Measurements from ENCODE around the gene PIGV.

PIGV gene

DNA sequence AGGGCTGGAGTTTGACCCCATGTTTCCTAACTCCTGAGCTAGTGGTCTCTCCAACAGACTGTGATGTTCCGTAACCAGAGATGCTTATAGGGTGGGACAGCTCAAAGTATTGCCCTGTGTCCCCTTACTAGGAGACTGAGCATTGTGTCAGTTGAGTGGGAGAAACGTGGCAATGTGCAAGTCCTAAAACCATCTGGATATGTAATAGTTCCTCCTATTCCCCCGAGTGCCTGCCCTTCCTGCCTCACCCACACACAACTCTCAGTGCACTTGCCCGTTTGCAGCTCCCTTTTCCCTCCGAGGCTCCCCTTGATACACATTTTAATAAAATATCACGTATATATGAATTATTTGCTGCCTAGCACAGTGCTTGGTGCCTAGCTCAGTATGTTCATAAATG, 3.4 kb downstream of the PIGV start:
- TF ChIP-seq CTCF (IDR thresholded peaks at IDR 0.05; ENCODE audit: low read depth, low read length): no peak
- no peak for TF ChIP-seq POLR2A (IDR thresholded peaks at IDR 0.05; ENCODE audit: extremely low read depth, insufficient read length)
- peak; percentile 31; the same call in 1 of the 2 replicates for TF ChIP-seq MYC (IDR thresholded peaks at IDR 0.05; ENCODE audit: low read depth, low read length)
- TF ChIP-seq, protein P1, sequence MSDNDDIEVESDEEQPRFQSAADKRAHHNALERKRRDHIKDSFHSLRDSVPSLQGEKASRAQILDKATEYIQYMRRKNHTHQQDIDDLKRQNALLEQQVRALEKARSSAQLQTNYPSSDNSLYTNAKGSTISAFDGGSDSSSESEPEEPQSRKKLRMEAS (IDR thresholded peaks at IDR 0.05; ENCODE audit: low read depth, low read length): peak; percentile 55; the same call in 1 of the 2 replicates
- peak; percentile 80 for DNase-seq (ENCODE audit: low read depth)
- peak overlapping the region; percentile 18 for H3K4me3 ChIP-seq (ENCODE audit: low read depth, low read length)

- no peak overlapping the region for H3K4me3 ChIP-seq (ENCODE audit: low read depth, low read length)
- TF ChIP-seq MYC (IDR thresholded peaks at IDR 0.05; ENCODE audit: low read depth, low read length) (no peak), CTCF (IDR thresholded peaks at IDR 0.05; ENCODE audit: low read depth, low read length) (no peak), POLR2A (IDR thresholded peaks at IDR 0.05; ENCODE audit: extremely low read depth, insufficient read length) (no peak)
- TF ChIP-seq, protein P1 (IDR thresholded peaks at IDR 0.05; ENCODE audit: low read depth, low read length): no peak
- DNase-seq (ENCODE audit: low read depth): no peak
These were observed 3.9 kb downstream of the PIGV start for GRCh38 chr1:26791626-26792025.

DNA sequence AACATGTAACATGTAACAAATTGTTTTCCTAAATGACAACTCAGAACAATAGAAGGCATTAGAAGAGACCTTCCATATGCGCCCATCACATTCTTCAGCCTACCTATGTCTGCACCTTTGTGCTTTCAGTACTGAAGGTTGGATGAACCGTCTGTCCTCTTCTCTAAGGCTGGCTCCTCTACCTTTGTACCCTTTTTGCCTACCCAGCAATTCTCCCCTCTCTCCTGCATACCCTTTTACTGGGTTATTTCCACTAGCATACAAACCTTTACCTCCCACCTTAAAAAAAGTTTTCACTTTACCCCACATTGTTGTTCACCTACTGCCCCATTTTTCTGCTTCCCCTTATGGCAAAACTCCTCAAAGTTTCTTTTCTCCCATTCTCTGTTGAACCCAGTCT, 5.2 kb downstream of the PIGV start:
- TF ChIP-seq, protein P1 (IDR thresholded peaks at IDR 0.05; ENCODE audit: low read depth, low read length): no peak
- TF ChIP-seq MYC (IDR thresholded peaks at IDR 0.05; ENCODE audit: low read depth, low read length): no peak
- TF ChIP-seq CTCF (IDR thresholded peaks at IDR 0.05; ENCODE audit: low read depth, low read length): no peak
- TF ChIP-seq POLR2A (IDR thresholded peaks at IDR 0.05; ENCODE audit: extremely low read depth, insufficient read length): no peak
- H3K4me3 ChIP-seq (ENCODE audit: low read depth, low read length): no peak overlapping the region
- no peak for DNase-seq (ENCODE audit: low read depth)

GRCh38 chr1:26794391-26794790, 6.6 kb downstream of the PIGV start:
- H3K4me3 ChIP-seq (ENCODE audit: low read depth, low read length): no peak overlapping the region
- no peak for DNase-seq (ENCODE audit: low read depth)

DNA sequence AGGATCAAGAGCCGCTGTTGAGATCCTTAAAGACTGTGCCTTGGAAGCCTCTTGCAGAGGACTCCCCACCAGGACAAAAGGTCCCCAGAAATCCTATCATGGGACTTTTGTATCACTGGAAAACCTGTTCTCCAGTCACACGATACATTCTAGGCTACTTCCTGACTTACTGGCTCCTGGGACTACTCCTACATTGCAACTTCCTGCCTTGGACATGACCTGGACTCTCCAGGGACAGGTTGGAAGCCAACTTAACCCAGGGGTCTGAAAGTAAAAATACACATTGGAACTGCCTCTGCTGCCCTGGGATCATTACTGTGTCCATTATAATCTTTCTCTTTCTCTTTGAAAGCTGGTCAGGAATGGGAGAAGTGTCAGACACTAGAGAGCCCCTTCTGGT, 9.9 kb downstream of the PIGV start:
- H3K4me3 ChIP-seq (ENCODE audit: low read depth, low read length): no peak overlapping the region
- DNase-seq (ENCODE audit: low read depth): peak; percentile 50
- TF ChIP-seq POLR2A (IDR thresholded peaks at IDR 0.05; ENCODE audit: extremely low read depth, insufficient read length): no peak
- no peak for TF ChIP-seq MYC (IDR thresholded peaks at IDR 0.05; ENCODE audit: low read depth, low read length)
- no peak for TF ChIP-seq CTCF (IDR thresholded peaks at IDR 0.05; ENCODE audit: low read depth, low read length)
- TF ChIP-seq, protein P1 (IDR thresholded peaks at IDR 0.05; ENCODE audit: low read depth, low read length): no peak

More at GRCh38 chr1:26794391-26794790, 6.6 kb downstream of the PIGV start:
- TF ChIP-seq MYC (IDR thresholded peaks at IDR 0.05; ENCODE audit: low read depth, low read length): no peak
- TF ChIP-seq CTCF (IDR thresholded peaks at IDR 0.05; ENCODE audit: low read depth, low read length): no peak
- no peak for TF ChIP-seq POLR2A (IDR thresholded peaks at IDR 0.05; ENCODE audit: extremely low read depth, insufficient read length)
- TF ChIP-seq, protein P1 (IDR thresholded peaks at IDR 0.05; ENCODE audit: low read depth, low read length): no peak
